Psoas muscle (tissue), 8 donors: ENCODE data around the gene KIF13A. TPM values are rescaled to one million over a fixed set of nuclear protein-coding genes. Genes with fewer than 3 reads are reported as not detected.

ENCODE experiments used
- ATAC-seq, 4 donors: fragments of 200-7000 bp; cut with Tn5 transposase; one replicate each; pipeline ENCODE4 v1.9.1; 2020; ENCODE audit warnings: moderate library complexity in 3 of 4, mild to moderate bottlenecking in 2 of 4
- DNase-seq, 2 donors: peaks; one replicate each; pipeline ENCODE4 v3.0.0-alpha.2; 2020
- H3K27ac ChIP-seq: fragments of 200-600 bp; one replicate; pipeline ENCODE4 v1.8.0; 2022
- H3K27me3 ChIP-seq, 3 donors: fragments of 200-600 bp in 1 of 3; one replicate each; pipeline versions ENCODE4 v1.6.1 to v1.8.0; 2013 to 2022; ENCODE audit warnings: low read length in 2 of 3, mild to moderate bottlenecking in 2 of 3, moderate library complexity in 1 of 3; ENCODE audit not compliant: insufficient read depth in 3 of 3
- H3K36me3 ChIP-seq, 2 donors: fragments of 200-600 bp in 1 of 2; one replicate each; pipeline versions ENCODE4 v1.6.1 to v1.8.0; 2013 to 2022; ENCODE audit warnings: low read depth in 1 of 2, mild to moderate bottlenecking in 1 of 2, moderate library complexity in 1 of 2; ENCODE audit not compliant: insufficient read depth in 1 of 2
- H3K4me1 ChIP-seq: fragments of 200-600 bp; one replicate; pipeline ENCODE4 v1.8.0; 2022
- H3K4me3 ChIP-seq: fragments of 200-600 bp; one replicate; pipeline ENCODE4 v1.8.0; 2022; ENCODE audit warnings: mild to moderate bottlenecking
- H3K9me3 ChIP-seq: fragments of 200-600 bp; one replicate; pipeline ENCODE4 v1.8.0; 2022
- CTCF ChIP-seq: fragments of 200-600 bp; IDR thresholded peaks from one replicate; pipeline ENCODE4 v1.8.0; 2022; ENCODE audit warnings: antibody characterized with exemption
- WGBS, 3 donors: extraction: QIAGEN DNeasy Blood & Tissue Kit; methylation state at CpG; one replicate each; pipeline versions ENCODE4 v1.1.6 to v1.1.7; 2013; 5-methylcytosine and 5-hydroxymethylcytosine counted together
- intact Hi-C, 2 donors: fragments of 100-400 bp; cut with DNase I; formaldehyde crosslinking; loops; one replicate each; pipeline versions ENCODE4 v1.11.0 to v1.14.2; 2022
- polyA plus RNA-seq, 3 donors: library from polyadenylated mRNA; stranded (reverse); fragments of 200-250 nt; gene quantifications; one replicate each; pipeline ENCODE4 v1.2.3, GENCODE V29; 2013
- total RNA-seq, 4 donors: library from RNA; stranded (reverse); fragmentation: NEBNext Ultra II Directional in 2 of 4; extraction: Animal tissue kit (Norgen Biotek cat#: 25700) in 2 of 4; gene quantifications; one replicate each; pipeline versions ENCODE4 v1.2.1 to v1.2.4, GENCODE V29; 2021 to 2023
- donor health status: healthy with polysubstance abuse.
- donor health status: DM: no; HTN: no; CAD: no; lungs with moderate emphysema.
- donor health status: Bipolar disorder and iron deficiency.
- donor health status: healthy.
- donor health status: DM: yes; HTN: yes; CAD: no.
- donor health status: DM: no; HTN: no; CAD: no.
- donor health status: DM: no; HTN: no; CAD: no.
- donor health status: DM: yes; HTN: yes; CAD: no.

The KIF13A gene
- total and polyA plus RNA-seq, 7 donors, result 17.0 to 80.2 (median 70.4) TPM

GRCh38 chr6:17902974-17903373 lies 84.5 kb downstream of the KIF13A start:
- TF ChIP-seq CTCF, result no peak
- no peak for ATAC-seq
- Histone ChIP-seq H3K4me1 (peaks cover 66% of the 10 kb centered on the region), H3K27me3 (no peaks in the 10 kb centered on the region), H3K9me3 (no peaks in the 10 kb centered on the region), H3K36me3 (peaks cover 0 to under 1% of the 10 kb centered on the region in 2 donors), H3K27ac (peak overlapping the region; percentile 91), H3K4me3 (no peak overlapping the region)
- intact Hi-C loops, result loop anchor here (5.0 kb wide), 1 partner anchor 36 kb away; no protein-coding TSS in a partner anchor
- no peak for DNase-seq
- WGBS, 3 donors, result 11 to 29% (median 16%) methylated on average over 1 of the region's 1 CpG

GRCh38 chr6:17901493-17901892 lies 85.9 kb downstream of the KIF13A start:
- Histone ChIP-seq H3K4me3 (no peak overlapping the region), H3K27ac (no peak overlapping the region), H3K4me1 (peaks cover 51% of the 10 kb centered on the region), H3K36me3 (peaks cover 3 to 7% of the 10 kb centered on the region in 2 donors), H3K27me3 (no peaks in the 10 kb centered on the region), H3K9me3 (no peaks in the 10 kb centered on the region)
- ATAC-seq (no peak), DNase-seq (no peak)
- intact Hi-C loops, result loop anchor here (5.0 kb wide), 1 partner anchor 34 kb away; no protein-coding TSS in a partner anchor
- TF ChIP-seq CTCF, result no peak

- intact Hi-C loops, result loop anchor here (5.0 kb wide), 1 partner anchor 33 kb away; no protein-coding TSS in a partner anchor
- no peak overlapping the region for H3K4me3 ChIP-seq
- no peaks in the 10 kb centered on the region for H3K27me3 ChIP-seq
- peaks cover 10% of the 10 kb centered on the region for H3K9me3 ChIP-seq
- WGBS, 3 donors, result 56 to 76% (median 69%) methylated on average over 2 of the region's 2 CpGs
- peaks cover 7 to 9% of the 10 kb centered on the region in 2 donors for H3K36me3 ChIP-seq
- no peak for TF ChIP-seq CTCF
- H3K27ac ChIP-seq, result peak overlapping the region; percentile 3
- DNase-seq (no peak), ATAC-seq (no peak)
- H3K4me1 ChIP-seq, result peaks cover 36% of the 10 kb centered on the region
Measured at GRCh38 chr6:17900011-17900410, 87.4 kb downstream of the KIF13A start.

- no peak for ATAC-seq
- Histone ChIP-seq H3K4me1 (peaks cover 31% of the 10 kb centered on the region), H3K9me3 (peaks cover 15% of the 10 kb centered on the region), H3K36me3 (peaks cover 9 to 11% of the 10 kb centered on the region in 2 donors), H3K27ac (peak overlapping the region; percentile 3), H3K27me3 (no peaks in the 10 kb centered on the region), H3K4me3 (no peak overlapping the region)
- WGBS, 3 donors, result 94 to 97% (median 96%) methylated on average over 4 of the region's 4 CpGs
- intact Hi-C loops, result no loop called here
- DNase-seq, result no peak
- no peak for TF ChIP-seq CTCF
Measured at GRCh38 chr6:17899491-17899890, 87.9 kb downstream of the KIF13A start.

GRCh38 chr6:17897681-17898080 lies 89.8 kb downstream of the KIF13A start:
- ATAC-seq (no peak), DNase-seq (no peak)
- peaks cover 9 to 12% of the 10 kb centered on the region in 2 donors for H3K36me3 ChIP-seq
- intact Hi-C loops, result no loop called here
- H3K4me3 ChIP-seq, result no peak overlapping the region
- no peak for TF ChIP-seq CTCF
- H3K27me3 ChIP-seq, result no peaks in the 10 kb centered on the region
- WGBS, 3 donors, result 93 to 100% (median 97%) methylated on average over 1 of the region's 1 CpG
- peaks cover 16% of the 10 kb centered on the region for H3K9me3 ChIP-seq
- peaks cover 17% of the 10 kb centered on the region for H3K4me1 ChIP-seq
- no peak overlapping the region for H3K27ac ChIP-seq
